Measurements from ENCODE around the gene ADIPOR2. TPM values are rescaled to one million over a fixed set of nuclear protein-coding genes. Genes with fewer than 3 reads are reported as not detected.

ADIPOR2 gene
- total RNA-seq, 1 donor from 2014 or later, result 23.2 TPM

DNA sequence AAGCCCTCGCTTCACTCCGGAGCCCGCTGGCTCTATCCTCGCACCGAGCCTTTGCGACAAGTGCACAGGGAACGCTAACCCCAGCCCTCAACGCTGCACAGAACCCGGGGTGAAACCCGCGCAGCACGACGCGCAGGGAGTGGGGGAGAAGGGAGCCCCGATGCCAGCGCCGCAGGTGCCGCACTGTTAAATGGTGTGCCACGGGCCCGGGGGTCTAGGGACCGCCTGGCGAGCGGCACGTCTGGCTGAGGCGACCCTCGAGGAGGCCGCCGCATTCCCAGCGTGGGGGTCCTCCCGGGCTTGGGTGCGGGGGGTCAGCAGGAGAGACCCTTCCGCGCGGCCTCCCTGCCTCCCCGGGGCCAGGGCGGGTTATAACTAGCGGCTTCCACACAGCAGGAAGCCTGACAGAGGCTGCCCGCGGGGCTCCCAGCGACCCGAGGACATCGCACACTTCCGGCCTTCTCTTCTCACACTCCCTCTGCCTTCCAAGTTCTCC is 105.7 kb downstream of the ADIPOR2 start:
- DNase-seq (ENCODE audit: low spot score in 2 of 2), result no peak

DNA sequence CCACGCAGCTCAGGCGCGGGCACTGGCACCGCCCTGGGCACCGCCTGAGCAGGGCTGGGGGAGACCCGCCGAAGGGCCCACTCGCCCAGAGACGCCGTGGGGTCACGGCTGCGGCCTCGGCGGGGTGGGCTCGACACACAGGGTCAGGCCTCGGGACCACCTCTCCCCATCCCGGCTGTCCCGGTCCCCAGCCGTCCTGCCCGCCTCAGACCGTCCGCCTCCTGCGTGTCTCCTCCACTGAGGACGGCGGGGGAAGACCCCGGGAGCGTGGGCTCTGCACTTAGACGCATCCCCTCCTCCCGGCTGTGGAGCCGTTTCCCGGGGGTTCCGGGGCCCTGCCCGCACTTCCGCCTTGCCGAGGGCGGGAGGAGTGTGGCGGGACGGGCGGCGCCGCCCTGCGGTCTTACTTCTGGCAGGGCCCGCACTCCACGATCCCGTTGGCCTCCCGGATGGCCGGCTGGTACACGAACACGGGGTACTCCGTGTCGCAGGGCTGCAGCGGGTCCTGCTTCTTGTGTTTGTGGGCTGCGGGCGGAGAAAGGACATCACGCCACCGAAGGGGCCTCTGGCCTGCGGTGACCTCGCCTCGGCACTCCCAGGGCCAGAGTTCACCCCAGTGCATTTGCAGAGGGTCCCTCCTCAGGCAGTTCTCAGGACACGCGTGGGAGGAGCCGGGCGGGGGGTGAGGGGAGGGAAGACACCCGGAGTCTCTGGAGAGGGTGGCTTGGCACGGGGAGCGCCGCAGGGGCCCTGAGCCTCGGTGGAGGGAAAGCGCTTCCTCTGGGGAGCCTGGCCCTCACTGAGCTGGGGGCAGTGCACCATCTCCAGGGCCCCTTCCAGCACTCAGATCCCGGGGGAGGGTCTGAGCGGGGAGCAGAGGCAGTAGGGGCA is 106.4 kb downstream of the ADIPOR2 start:
- no peak for FAIRE-seq
- peak in 1 of 2 donors; percentile 20 for DNase-seq (ENCODE audit: low spot score in 2 of 2)

More for the DNA sequence above, 105.7 kb downstream of the ADIPOR2 start:
- no peak for FAIRE-seq

DNA sequence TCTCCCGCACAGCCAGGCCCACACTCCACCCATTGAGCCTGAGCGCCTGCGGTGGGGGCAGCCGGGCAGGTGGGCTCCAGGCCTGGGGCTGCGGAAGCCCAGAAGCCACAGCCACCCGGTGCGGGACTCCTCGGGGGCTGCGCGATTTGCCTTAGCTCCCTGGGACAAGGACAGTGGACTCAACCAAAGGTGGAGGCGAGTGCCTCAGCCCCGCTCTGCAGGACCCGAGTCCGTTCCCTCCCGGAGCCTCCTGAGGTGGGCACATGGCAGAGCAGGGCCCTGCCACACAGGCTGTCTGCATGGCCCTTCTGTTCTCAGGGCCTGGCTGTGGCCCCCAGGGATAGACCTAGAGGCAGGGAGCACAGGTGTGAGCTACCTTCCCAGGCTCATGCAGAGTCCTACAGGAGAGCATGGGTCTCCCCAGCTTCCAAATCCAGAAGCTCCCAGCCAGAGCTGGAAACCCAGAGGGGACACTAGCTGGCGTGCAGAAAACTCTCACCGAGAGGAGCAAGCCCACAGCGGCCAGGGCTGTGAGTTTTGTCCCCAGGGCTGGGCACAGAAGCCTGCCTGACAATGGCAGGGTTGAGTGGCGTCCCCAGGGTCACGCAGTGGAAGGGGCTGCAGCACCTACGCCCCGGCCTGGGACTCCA is 107.2 kb downstream of the ADIPOR2 start:
- DNase-seq (ENCODE audit: low spot score in 2 of 2) (peak in 1 of 2 donors; percentile 4), FAIRE-seq (no peak)

- DNase-seq (ENCODE audit: low spot score in 2 of 2) (peak in 1 of 2 donors; percentile 2), FAIRE-seq (no peak)
These were observed 107.8 kb downstream of the ADIPOR2 start for GRCh38 chr12:1798641-1799020.

DNA sequence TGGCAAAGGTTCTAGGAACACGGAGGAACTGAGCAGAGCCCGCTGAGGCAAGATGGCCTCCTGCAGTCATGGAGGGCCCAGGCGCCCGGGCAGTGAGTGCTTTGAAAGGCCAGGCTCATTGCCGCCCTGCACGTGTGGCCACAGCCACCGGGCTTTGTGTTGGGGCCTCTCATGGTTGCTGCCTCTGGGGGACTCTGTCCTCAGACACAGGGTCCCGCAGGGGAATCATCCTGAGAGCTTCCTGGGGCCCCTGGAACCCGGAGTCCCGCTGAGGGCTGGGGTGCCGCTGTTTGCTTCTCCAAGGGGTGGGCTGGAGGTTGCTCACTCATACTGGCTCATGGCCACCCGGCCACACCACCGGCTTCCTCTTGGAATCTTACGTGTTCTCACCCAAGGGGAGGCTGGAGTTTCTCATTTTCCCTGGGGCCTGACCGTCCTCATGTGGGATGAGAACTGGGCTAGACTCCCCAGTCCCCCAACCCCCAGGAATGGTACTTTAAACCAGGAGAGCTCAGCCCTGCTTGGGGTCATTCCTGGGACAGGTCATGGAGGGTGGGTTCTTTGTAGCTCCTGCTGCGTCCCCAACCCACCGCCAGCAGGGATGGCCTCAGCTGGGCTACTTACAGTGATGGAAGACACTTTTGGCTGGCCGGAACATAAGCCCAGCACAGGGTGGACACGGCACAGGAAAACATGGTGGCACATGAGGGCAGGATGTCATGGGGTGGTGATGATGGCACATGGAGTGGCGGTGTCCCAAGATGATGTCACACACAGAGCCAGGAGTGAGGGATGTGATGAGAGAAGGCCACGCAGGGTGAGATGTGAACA is 108.4 kb downstream of the ADIPOR2 start:
- FAIRE-seq (no peak), DNase-seq (ENCODE audit: low spot score in 2 of 2) (peak in 1 of 2 donors; percentile 4)

DNA sequence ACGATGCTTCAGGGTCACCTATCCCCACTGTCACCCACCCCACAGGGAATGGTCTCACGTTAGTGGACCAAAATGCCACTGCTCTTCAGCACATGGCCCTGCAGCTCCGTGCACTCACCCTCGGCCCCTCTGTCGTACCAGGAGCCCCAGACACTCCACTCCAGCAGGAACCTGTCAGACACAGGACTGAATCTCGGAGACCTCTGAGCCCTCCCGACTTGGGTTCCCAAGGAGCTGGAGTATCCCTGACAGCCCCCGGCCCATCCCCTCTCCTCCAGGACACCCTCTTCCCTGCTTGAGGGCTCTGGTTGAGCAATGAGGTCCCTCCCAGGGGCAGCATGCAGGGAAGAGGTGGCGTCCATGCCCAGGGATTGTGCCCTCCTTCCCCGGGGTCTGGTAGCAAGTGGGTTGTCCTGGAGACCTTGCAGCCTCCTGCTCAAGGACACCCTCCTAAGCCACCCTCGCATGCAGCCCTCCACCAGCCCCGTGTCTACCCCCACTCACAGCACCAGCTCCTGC is 109.1 kb downstream of the ADIPOR2 start:
- no peak for FAIRE-seq
- DNase-seq (ENCODE audit: low spot score in 2 of 2), result no peak

DNA sequence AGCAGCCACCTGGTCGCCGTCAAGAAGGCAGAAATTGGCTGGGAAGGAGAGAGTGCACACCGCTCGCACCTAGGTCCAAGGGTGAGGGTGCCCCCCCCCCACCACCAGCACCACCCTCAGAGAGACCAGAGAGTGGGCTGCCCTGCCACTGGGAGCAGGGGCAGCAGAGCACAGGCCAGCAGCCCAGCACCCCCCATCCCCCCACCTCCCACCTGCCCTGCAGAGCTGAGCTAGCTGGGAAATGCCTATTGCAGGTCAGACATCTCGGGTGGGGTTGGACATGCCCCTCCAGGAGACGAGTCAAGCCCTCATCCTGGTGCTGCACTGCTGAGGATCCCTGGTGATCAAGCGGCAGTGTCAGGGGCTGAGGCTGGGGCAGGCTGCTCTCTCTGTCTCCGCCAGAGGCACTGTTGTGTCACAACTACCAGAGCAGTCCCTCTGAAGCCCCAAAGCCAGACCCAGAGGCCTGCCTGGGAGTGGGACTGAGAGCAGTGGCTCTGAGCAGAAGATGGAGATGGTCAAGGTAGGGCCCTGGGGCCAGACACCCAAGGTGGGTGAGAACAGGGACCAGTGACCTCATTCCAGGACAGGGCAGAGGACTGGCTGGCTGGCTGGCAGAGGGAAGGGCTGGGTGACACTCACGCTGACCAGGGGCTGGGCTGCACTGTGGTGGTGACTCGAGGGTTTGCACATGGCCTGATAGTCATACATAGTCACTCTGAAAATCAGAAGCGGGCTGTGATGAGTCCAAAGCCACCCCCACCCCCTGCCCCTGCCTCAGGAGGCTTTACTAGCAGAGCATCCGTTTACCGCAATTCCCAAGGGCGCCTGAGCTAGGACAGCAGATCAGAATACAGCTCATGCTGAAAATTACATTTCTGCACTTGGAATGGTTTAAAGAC is 109.8 kb downstream of the ADIPOR2 start:
- DNase-seq (ENCODE audit: low spot score in 2 of 2) (peak; percentile 4 to 9), FAIRE-seq (no peak)

DNA sequence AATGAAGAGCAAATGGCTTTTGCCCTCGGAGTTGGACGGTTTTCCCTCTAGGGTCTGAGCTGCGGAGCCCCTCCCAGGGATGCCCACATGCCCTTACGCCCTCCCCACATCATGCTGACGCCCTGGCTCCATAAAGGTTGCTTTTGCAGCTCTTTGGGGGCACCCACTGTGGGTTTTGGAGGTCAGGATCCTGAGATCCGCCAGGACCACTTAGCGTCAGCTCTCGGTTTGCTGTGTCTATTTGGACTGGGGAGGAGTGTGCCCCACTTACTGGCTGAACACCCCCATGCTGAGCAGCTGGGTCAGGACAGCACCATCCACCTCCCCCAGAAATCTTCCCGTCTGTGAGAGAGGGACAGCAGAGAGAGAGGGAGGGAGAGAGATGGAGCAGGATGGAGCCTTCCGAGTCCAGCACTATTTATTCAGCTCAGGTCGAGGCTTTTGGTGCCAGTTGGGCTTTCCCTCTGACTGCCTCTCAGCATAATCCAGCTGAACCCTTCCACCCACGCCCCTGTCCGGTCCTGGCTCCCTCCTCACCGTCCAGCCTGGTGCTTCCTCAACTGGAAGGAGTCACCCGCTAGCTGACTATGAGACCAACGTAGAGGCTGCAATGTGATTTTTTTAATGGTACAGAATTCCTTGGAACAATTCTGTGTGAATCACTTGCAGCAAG is 110.6 kb downstream of the ADIPOR2 start:
- FAIRE-seq (no peak), DNase-seq (ENCODE audit: low spot score in 2 of 2) (peak; percentile 14 to 28)

DNA sequence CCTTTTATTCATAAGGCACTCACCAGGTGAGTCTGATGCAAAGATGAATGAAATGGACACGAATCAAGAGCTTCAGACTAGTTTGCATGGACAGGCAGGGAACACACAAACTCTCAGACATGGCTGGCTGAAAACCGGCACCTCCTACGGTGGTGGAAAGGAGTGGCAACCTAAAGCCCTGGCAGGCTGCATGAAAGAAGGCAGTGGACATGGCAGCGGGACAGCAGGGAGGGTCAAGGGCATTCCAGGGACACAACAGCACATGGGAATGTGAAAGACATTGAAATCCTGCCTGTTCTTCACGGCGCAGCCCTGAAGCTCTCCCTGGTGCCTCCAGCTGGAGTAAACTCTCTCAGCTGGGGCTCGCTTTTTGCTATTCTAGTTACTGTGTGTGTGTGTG is 112.9 kb downstream of the ADIPOR2 start:
- FAIRE-seq (no peak), DNase-seq (ENCODE audit: low spot score in 2 of 2) (no peak)

GRCh38 chr12:1804545-1805332 is 113.9 kb downstream of the ADIPOR2 start:
- DNase-seq (ENCODE audit: low spot score in 2 of 2) (peak; percentile 80 to 93), FAIRE-seq (no peak)

DNA sequence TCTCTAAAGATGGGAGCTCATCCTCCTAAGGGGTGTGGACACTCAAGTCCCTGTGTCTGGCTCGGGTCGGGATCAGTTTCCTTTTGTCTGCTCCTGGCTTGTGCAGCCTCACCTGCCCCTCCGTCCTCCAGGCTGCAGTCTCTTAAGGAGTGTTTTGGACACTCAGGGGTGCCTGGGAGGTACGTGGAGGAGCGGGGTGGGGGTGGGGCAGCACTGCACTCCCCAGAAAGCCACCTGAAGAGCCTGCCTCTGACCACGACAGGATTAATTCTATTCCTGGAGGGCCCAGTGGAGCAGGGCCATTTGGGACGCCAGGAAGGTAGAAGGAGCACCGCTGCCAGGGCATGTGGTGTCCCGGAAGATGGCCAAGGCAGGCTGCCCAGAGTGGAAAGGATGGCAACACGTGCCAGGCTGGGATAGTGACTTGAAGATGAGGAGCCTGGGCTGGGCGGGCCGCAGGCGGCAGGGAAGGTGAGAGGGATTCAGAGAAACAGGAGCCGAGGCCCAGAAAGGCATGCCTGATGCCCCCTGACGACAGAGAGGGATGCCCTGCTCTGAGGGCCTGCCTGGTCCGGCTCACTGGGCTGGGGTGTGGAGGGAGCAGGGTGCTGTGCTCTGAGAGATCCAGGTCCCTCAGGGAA is 114.7 kb downstream of the ADIPOR2 start:
- FAIRE-seq (no peak), DNase-seq (ENCODE audit: low spot score in 2 of 2) (no peak)

DNA sequence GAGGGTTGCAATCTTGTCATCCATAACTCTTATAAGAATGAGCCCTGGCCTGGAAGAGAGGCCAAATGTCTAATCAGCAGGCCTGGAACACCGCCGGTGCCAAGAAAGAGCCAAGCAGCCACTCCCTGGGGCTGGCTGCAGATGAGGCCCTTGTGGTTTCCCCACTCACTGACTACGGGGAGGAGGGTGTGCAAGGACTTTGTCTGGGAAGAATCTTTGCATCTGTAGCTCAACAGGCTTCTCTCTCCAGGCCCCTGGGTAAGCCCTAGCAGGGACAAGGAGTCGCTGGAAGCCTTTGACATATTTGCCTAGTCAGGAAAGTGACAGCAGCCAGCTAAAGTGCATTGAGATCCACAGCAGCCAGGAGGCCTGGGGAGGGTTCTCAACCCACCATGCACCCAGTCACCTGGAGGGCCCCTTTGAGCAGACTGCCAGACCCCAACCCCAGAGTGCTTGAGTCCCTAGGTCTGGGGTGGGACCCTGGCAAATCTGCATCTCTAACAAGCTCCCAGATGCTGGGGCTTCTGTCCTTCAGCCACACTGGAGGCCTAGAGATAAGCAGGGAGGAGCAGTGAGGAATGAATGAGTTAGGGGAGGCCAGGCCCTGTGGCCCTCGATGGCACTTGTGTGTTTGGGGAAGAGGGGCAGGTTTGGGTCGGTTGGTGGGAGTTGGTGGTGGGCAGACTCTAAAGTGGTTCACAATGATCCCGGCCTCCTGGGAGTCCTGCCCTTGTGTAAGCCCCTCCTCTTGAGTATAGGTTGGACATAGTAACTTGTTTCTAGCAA is 115.6 kb downstream of the ADIPOR2 start:
- FAIRE-seq (no peak), DNase-seq (ENCODE audit: low spot score in 2 of 2) (no peak)

GRCh38 chr12:1807087-1807860 is 116.4 kb downstream of the ADIPOR2 start:
- no peak for FAIRE-seq
- no peak for DNase-seq (ENCODE audit: low spot score in 2 of 2)

- FAIRE-seq, result no peak
These were observed 117.3 kb downstream of the ADIPOR2 start for GRCh38 chr12:1808036-1808797.

DNA sequence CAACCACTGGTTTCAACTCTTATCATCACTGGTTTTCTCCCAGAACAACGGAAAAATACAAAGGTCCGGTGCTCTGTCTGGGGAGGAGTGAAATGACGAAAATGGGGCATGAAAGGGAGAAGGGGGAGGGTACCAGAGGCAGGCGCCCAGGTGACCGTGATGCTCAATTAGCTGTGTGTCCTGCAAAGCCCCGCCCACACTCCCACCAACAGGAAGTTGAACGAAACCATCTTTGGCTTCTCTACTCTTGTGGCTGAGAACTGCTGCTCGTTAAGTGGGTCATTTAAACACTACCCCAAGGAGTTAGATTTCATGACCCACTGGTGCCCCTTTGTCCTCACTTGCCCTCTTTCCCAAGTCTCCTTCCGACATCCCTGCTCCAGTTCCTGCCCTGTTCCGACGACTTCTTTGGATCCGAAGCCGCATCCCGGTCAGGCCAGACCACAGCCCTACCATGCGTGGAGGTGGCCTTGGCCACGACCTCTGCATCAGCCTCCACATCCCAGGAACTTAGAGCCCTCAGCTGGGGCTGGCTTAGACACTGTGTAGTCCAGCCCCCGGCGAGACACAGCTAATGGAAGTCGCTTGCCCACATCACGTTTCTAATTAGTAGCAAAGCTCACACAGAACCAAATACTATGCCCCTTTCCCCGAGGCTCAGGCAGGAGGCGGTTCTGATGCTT is 118.1 kb downstream of the ADIPOR2 start:
- FAIRE-seq (no peak), DNase-seq (ENCODE audit: low spot score in 2 of 2) (no peak)

More at GRCh38 chr12:1808036-1808797, 117.3 kb downstream of the ADIPOR2 start:
- DNase-seq (ENCODE audit: low spot score in 2 of 2), result no peak
